HG02884 (cell line): Measurements from ENCODE around the gene ISLR2.
"Not testable (repeated sequence)": the region's sequence is repeated elsewhere in the genome, so short reads cannot be mapped to it uniquely, and the experiment has no call there.

Experiments
- ATAC-seq: cut with Tn5 transposase; IDR thresholded peaks from one replicate; pipeline ENCODE4 v1.9.1; 2021; ENCODE audit warnings: mild to moderate bottlenecking, moderate library complexity; ENCODE audit not compliant: unreplicated experiment

Gene ISLR2

GRCh38 chr15:74156678-74157411 lies 26.5 kb downstream of the ISLR2 start:
- no peak for ATAC-seq

GRCh38 chr15:74157868-74158827 lies 27.8 kb downstream of the ISLR2 start:
- ATAC-seq: no peak

- ATAC-seq: no peak
Observed at GRCh38 chr15:74158855-74159650, 28.7 kb downstream of the ISLR2 start.

- no peak for ATAC-seq
Observed at GRCh38 chr15:74159773-74160172, 29.4 kb downstream of the ISLR2 start.

GRCh38 chr15:74160390-74160789 lies 30.0 kb downstream of the ISLR2 start:
- ATAC-seq: not testable (repeated sequence)

- not testable (repeated sequence) for ATAC-seq
Observed at GRCh38 chr15:74162195-74162536, 31.8 kb downstream of the ISLR2 start.

GRCh38 chr15:74165461-74165860 lies 35.1 kb downstream of the ISLR2 start:
- no peak for ATAC-seq

- no peak for ATAC-seq
Observed at GRCh38 chr15:74167891-74168331, 37.5 kb downstream of the ISLR2 start.

GRCh38 chr15:74168711-74169126 lies 38.3 kb downstream of the ISLR2 start:
- ATAC-seq: no peak

- ATAC-seq: no peak
Observed at GRCh38 chr15:74170071-74170844, 39.9 kb downstream of the ISLR2 start.

GRCh38 chr15:74170875-74171578 lies 40.6 kb downstream of the ISLR2 start:
- ATAC-seq: no peak

- no peak for ATAC-seq
Observed at GRCh38 chr15:74171965-74172541, 41.7 kb downstream of the ISLR2 start.

GRCh38 chr15:74172701-74173379 lies 42.5 kb downstream of the ISLR2 start:
- no peak for ATAC-seq

GRCh38 chr15:74173380-74174218 lies 43.2 kb downstream of the ISLR2 start, which contains the start of gene ISLR:
TSS of gene ISLR (plus strand) at chr15:74173710. CDS start at chr15:74174859, 1,149 bp downstream.
- no peak for ATAC-seq

- ATAC-seq: no peak
Observed at GRCh38 chr15:74174219-74174957, 44.0 kb downstream of the ISLR2 start.

GRCh38 chr15:74174958-74175253 lies 44.5 kb downstream of the ISLR2 start:
- ATAC-seq: no peak
